Measurements from ENCODE around the gene ACADSB.

DNA sequence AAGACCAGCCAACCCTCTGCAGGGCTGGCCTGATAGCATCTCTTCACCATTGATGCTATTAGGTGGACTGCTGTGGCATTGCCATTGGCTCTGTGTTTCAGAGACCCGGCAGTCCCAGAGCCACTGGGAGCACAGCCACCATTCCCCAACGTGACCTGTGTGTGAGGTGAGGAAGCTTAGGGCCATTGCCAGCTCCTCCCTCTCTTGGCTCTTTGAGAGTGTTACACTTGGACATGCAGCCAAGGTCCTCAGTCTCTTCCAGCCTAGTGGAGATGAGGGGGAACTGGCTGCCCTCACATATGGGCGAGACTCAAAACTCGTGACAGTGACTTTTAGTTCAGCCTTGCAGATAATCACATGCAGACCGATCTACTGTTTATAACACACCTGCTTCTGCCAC lies 87.6 kb downstream of the ACADSB start:
- TF ChIP-seq, protein P1, sequence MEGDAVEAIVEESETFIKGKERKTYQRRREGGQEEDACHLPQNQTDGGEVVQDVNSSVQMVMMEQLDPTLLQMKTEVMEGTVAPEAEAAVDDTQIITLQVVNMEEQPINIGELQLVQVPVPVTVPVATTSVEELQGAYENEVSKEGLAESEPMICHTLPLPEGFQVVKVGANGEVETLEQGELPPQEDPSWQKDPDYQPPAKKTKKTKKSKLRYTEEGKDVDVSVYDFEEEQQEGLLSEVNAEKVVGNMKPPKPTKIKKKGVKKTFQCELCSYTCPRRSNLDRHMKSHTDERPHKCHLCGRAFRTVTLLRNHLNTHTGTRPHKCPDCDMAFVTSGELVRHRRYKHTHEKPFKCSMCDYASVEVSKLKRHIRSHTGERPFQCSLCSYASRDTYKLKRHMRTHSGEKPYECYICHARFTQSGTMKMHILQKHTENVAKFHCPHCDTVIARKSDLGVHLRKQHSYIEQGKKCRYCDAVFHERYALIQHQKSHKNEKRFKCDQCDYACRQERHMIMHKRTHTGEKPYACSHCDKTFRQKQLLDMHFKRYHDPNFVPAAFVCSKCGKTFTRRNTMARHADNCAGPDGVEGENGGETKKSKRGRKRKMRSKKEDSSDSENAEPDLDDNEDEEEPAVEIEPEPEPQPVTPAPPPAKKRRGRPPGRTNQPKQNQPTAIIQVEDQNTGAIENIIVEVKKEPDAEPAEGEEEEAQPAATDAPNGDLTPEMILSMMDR (conservative IDR thresholded peaks at IDR 0.05 in 1 of 2, IDR thresholded peaks at IDR 0.05 in 1 of 2; ENCODE audit: extremely low read depth in 1 of 2, insufficient read depth in 1 of 2, low read depth in 1 of 2, low read length in 2 of 2) = no peak
- no peak for TF ChIP-seq EZH2 (IDR thresholded peaks at IDR 0.05; ENCODE audit: borderline replicate concordance, low read length)
